ENCODE results near the gene TMEM139. TPM values are rescaled to one million over a fixed set of nuclear protein-coding genes. Genes with fewer than 3 reads are reported as not detected.

TMEM139 gene
- total and polyA plus RNA-seq, 10 of the 15 experiments (the other 5 are each of a cell fraction or from before 2014, with no cell fraction given) = 0.31 TPM; not detected in 9

- Histone ChIP-seq H3K4me2 (ENCODE audit: control insufficient read depth, insufficient read depth) (peak overlapping the region; percentile 17; the same call in 1 of the 2 replicates), H3K4me1 (ENCODE audit: control insufficient read depth, insufficient read depth, low read length) (peaks cover 7% of the 10 kb centered on the region), H3K9me3 (replicated peaks; ENCODE audit: control insufficient read depth, insufficient read depth, low read length) (no peaks in the 10 kb centered on the region), H3K36me3 (ENCODE audit: control insufficient read depth in 2 of 2, insufficient read depth in 2 of 2, low read length in 1 of 2) (no peaks in the 10 kb centered on the region), H4K20me1 (ENCODE audit: control insufficient read depth, insufficient read depth) (no peaks in the 10 kb centered on the region), H3K79me2 (ENCODE audit: control insufficient read depth, insufficient read depth, low read length) (no peaks in the 10 kb centered on the region), H2AFZ (ENCODE audit: control insufficient read depth, low read depth, low read length) (peak overlapping the region; percentile 69), H3K4me3 (no peak overlapping the region), H3K27me3 (replicated peaks in 1 of 2; ENCODE audit: control insufficient read depth in 2 of 2, insufficient read depth in 2 of 2, low read length in 1 of 2) (no peaks in the 10 kb centered on the region), H3K27ac (ENCODE audit: control insufficient read depth, insufficient read depth) (no peak overlapping the region), H3K9ac (ENCODE audit: control insufficient read depth, insufficient read depth, low read length) (no peak overlapping the region)
- ChIA-PET SMC1A (ENCODE audit: uncharacterized antibody, unreplicated experiment) (interaction anchor here (0.9 to 1.5 kb wide), 7 partner anchors 8 to 48 kb away, joined by 3 to 6 read pairs (median 4); partner anchors contain the start of genes CASP2 and GSTK1), CTCF (interaction anchor here (0.6 to 2.3 kb wide), 12 partner anchors 8 to 136 kb away, joined by 3 to 12 read pairs (median 4); partner anchors contain the start of genes CASP2 and GSTK1), POLR2A (interaction anchor here (1.5 kb wide), 1 partner anchor 17 kb away, joined by 7 read pairs; the partner anchor contains the start of gene GSTK1), RAD21 (ENCODE audit: unreplicated experiment) (interaction anchor here (1.2 to 1.3 kb wide), 2 partner anchors 17 to 40 kb away, joined by 3 to 5 read pairs; partner anchors contain the start of gene GSTK1)
- intact Hi-C loops (cut with micrococcal nuclease; ENCODE audit: unreplicated experiment) (no loop called here), in situ Hi-C loops (cut with MboI) (no loop called here)
- DNase-seq (ENCODE audit: low read depth, low spot score) (no peak), ATAC-seq (peak; percentile 14; the same call in 1 of the 3 replicates), FAIRE-seq (no peak)
- TF ChIP-seq CBX5 (IDR thresholded peaks at IDR 0.05; ENCODE audit: low read depth) = no peak
- no peak for TF ChIP-seq YBX1 (IDR thresholded peaks at IDR 0.05)
- WGBS (ENCODE audit: insufficient coverage, insufficient replicate concordance, low lambda C conversion rate, missing lambda C conversion rate) = 36% methylated on average over 1 of the region's 1 CpG
- no TSS peak for BruUV-seq (replicated peaks)
Observed at GRCh38 chr7:143280160-143280559, 4.6 kb upstream of the TMEM139 start.

- no peak for ATAC-seq
- no peak for TF ChIP-seq BRCA1 (IDR thresholded peaks at IDR 0.05; ENCODE audit: low read depth, low read length)
- no peak for TF ChIP-seq IRF3 (IDR thresholded peaks at IDR 0.05)
- no peak for TF ChIP-seq HDGF (IDR thresholded peaks at IDR 0.05)
- TF ChIP-seq E2F4 (IDR thresholded peaks at IDR 0.05; ENCODE audit: low read depth, low read length) = no peak
- TF ChIP-seq NFXL1 (IDR thresholded peaks at IDR 0.05; ENCODE audit: borderline replicate concordance) = no peak
- no peak for TF ChIP-seq SMC3 (IDR thresholded peaks at IDR 0.05; ENCODE audit: borderline replicate concordance, low read length)
- TF ChIP-seq SKIL (IDR thresholded peaks at IDR 0.05; ENCODE audit: low read depth, poor library complexity, severe bottlenecking) = no peak
- intact Hi-C loops (cut with micrococcal nuclease; ENCODE audit: unreplicated experiment) = no loop called here
- Histone ChIP-seq H3K4me1 (ENCODE audit: control insufficient read depth, insufficient read depth, low read length) (peaks cover 7% of the 10 kb centered on the region), H3K4me2 (ENCODE audit: control insufficient read depth, insufficient read depth) (no peak overlapping the region), H3K9me3 (replicated peaks; ENCODE audit: control insufficient read depth, insufficient read depth, low read length) (no peaks in the 10 kb centered on the region), H4K20me1 (ENCODE audit: control insufficient read depth, insufficient read depth) (no peaks in the 10 kb centered on the region), H3K27ac (ENCODE audit: control insufficient read depth, insufficient read depth) (no peak overlapping the region), H3K4me3 (no peak overlapping the region), H3K36me3 (ENCODE audit: control insufficient read depth in 2 of 2, insufficient read depth in 2 of 2, low read length in 1 of 2) (no peaks in the 10 kb centered on the region), H2AFZ (ENCODE audit: control insufficient read depth, low read depth, low read length) (no peak overlapping the region), H3K79me2 (ENCODE audit: control insufficient read depth, insufficient read depth, low read length) (no peaks in the 10 kb centered on the region), H3K9ac (ENCODE audit: control insufficient read depth, insufficient read depth, low read length) (no peak overlapping the region), H3K27me3 (replicated peaks in 1 of 2; ENCODE audit: control insufficient read depth in 2 of 2, insufficient read depth in 2 of 2, low read length in 1 of 2) (no peaks in the 10 kb centered on the region)
- no TSS peak for BruUV-seq (replicated peaks)
- FAIRE-seq = no peak
- 86% methylated on average over 2 of the region's 2 CpGs for WGBS (ENCODE audit: insufficient coverage, insufficient replicate concordance, low lambda C conversion rate, missing lambda C conversion rate)
- ChIA-PET CTCF (interaction anchor here (1.2 to 2.3 kb wide), 7 partner anchors 9 to 40 kb away, joined by 3 to 12 read pairs (median 5); partner anchors contain the start of gene GSTK1), RAD21 (ENCODE audit: unreplicated experiment) (no interaction called here), SMC1A (ENCODE audit: uncharacterized antibody, unreplicated experiment) (interaction anchor here (0.9 to 1.1 kb wide), 2 partner anchors 10 to 11 kb away, joined by 3 read pairs; no protein-coding TSS in a partner anchor), POLR2A (no interaction called here)
- in situ Hi-C loops (cut with MboI) = no loop called here
- no peak for DNase-seq (ENCODE audit: low read depth, low spot score)
Observed at GRCh38 chr7:143280566-143280965, 4.2 kb upstream of the TMEM139 start.

Measured in GM12878 (cell line).